HG03039 (cell line): ENCODE data around the gene NTM.

Source experiments
- ATAC-seq: cut with Tn5 transposase; IDR thresholded peaks from one replicate; pipeline ENCODE4 v1.9.1; 2021; ENCODE audit warnings: mild to moderate bottlenecking, moderate library complexity; ENCODE audit not compliant: unreplicated experiment

NTM gene

GRCh38 chr11:132257871-132258270, 887.5 kb downstream of the NTM start:
- ATAC-seq = no peak

GRCh38 chr11:132258875-132259274, 888.5 kb downstream of the NTM start:
- ATAC-seq = no peak

- no peak for ATAC-seq
Observed at GRCh38 chr11:132260636-132261035, 890.2 kb downstream of the NTM start.

GRCh38 chr11:132263241-132263640, 892.8 kb downstream of the NTM start:
- ATAC-seq = no peak

- no peak for ATAC-seq
Observed at GRCh38 chr11:132263875-132264274, 893.5 kb downstream of the NTM start.

- ATAC-seq = no peak
Observed at GRCh38 chr11:132264616-132265015, 894.2 kb downstream of the NTM start.

- no peak for ATAC-seq
Observed at GRCh38 chr11:132278801-132279574, 908.6 kb downstream of the NTM start.

- ATAC-seq = no peak
Observed at GRCh38 chr11:132284048-132284447, 913.6 kb downstream of the NTM start.

GRCh38 chr11:132284611-132285010, 914.2 kb downstream of the NTM start:
- ATAC-seq = no peak

- no peak for ATAC-seq
Observed at GRCh38 chr11:132285631-132286030, 915.2 kb downstream of the NTM start.

- ATAC-seq = no peak
Observed at GRCh38 chr11:132286106-132286505, 915.7 kb downstream of the NTM start.

GRCh38 chr11:132288036-132288435, 917.6 kb downstream of the NTM start:
- no peak for ATAC-seq

- no peak for ATAC-seq
Observed at GRCh38 chr11:132289590-132290256, 919.3 kb downstream of the NTM start.

GRCh38 chr11:132293586-132293985, 923.2 kb downstream of the NTM start:
- no peak for ATAC-seq

- ATAC-seq = no peak
Observed at GRCh38 chr11:132296946-132297610, 926.7 kb downstream of the NTM start.

- no peak for ATAC-seq
Observed at GRCh38 chr11:132298357-132298756, 927.9 kb downstream of the NTM start.

- no peak for ATAC-seq
Observed at GRCh38 chr11:132300283-132300682, 929.9 kb downstream of the NTM start.

- no peak for ATAC-seq
Observed at GRCh38 chr11:132301465-132301864, 931.0 kb downstream of the NTM start.

GRCh38 chr11:132301900-132302299, 931.5 kb downstream of the NTM start:
- no peak for ATAC-seq

- ATAC-seq = no peak
Observed at GRCh38 chr11:132307309-132308020, 937.0 kb downstream of the NTM start.
